ENCODE data around the gene KRTAP10-5.

- no peak for TF ChIP-seq CTCF (IDR thresholded peaks at IDR 0.05)
- no peak for TF ChIP-seq POLR2A (IDR thresholded peaks at IDR 0.05)
- no peak for TF ChIP-seq EP300 (IDR thresholded peaks at IDR 0.05)
Observed at GRCh38 chr21:44583800-44584147, 3.4 kb upstream of the KRTAP10-5 start.

All from tibial nerve (tissue), 4 donors.